ENCODE data around the gene GHR. TPM values are rescaled to one million over a fixed set of nuclear protein-coding genes. Genes with fewer than 3 reads are reported as not detected.

Gene GHR
- total RNA-seq, 6 donors from 2014 or later = 3.0 to 7.4 (median 4.2) TPM

GRCh38 chr5:42555797-42556196 lies 132.6 kb downstream of the GHR start:
- DNase-seq = no peak
- Histone ChIP-seq H3K36me3 (no peaks in the 10 kb centered on the region), H3K4me3 (no peak overlapping the region), H3K9me3 (no peaks in the 10 kb centered on the region), H3K27me3 (no peaks in the 10 kb centered on the region), H3K27ac (no peak overlapping the region), H3K4me1 (no peaks in the 10 kb centered on the region)
- no peak for ATAC-seq (ENCODE audit: low FRiP score in 2 of 2)
- WGBS, 2 donors = 77 to 85% methylated on average over 6 of the region's 6 CpGs
- no peak for TF ChIP-seq POLR2AphosphoS5 (IDR thresholded peaks at IDR 0.05)
- no peak for TF ChIP-seq CTCF (IDR thresholded peaks at IDR 0.05)
- no peak for TF ChIP-seq EP300 (IDR thresholded peaks at IDR 0.05)
- no peak for TF ChIP-seq POLR2A (IDR thresholded peaks at IDR 0.05)

GRCh38 chr5:42557689-42558088 lies 134.4 kb downstream of the GHR start:
- no peaks in the 10 kb centered on the region for H3K4me1 ChIP-seq
- H3K36me3 ChIP-seq = no peaks in the 10 kb centered on the region
- no peaks in the 10 kb centered on the region for H3K27me3 ChIP-seq
- ATAC-seq (ENCODE audit: low FRiP score in 2 of 2) (no peak), DNase-seq (no peak)
- H3K9me3 ChIP-seq = no peaks in the 10 kb centered on the region
- 50 to 55% methylated on average over 1 of the region's 1 CpG for WGBS, 2 donors
- no peak overlapping the region for H3K4me3 ChIP-seq
- H3K27ac ChIP-seq = no peak overlapping the region
- TF ChIP-seq POLR2AphosphoS5 (IDR thresholded peaks at IDR 0.05) (no peak), CTCF (IDR thresholded peaks at IDR 0.05) (no peak), POLR2A (IDR thresholded peaks at IDR 0.05) (no peak), EP300 (IDR thresholded peaks at IDR 0.05) (no peak)

GRCh38 chr5:42561656-42562055 lies 138.4 kb downstream of the GHR start:
- WGBS, 2 donors = 65 to 82% methylated on average over 1 of the region's 1 CpG
- DNase-seq (no peak), ATAC-seq (ENCODE audit: low FRiP score in 2 of 2) (no peak)
- H3K9me3 ChIP-seq = no peaks in the 10 kb centered on the region
- no peak overlapping the region for H3K27ac ChIP-seq
- no peaks in the 10 kb centered on the region for H3K27me3 ChIP-seq
- TF ChIP-seq POLR2A (IDR thresholded peaks at IDR 0.05) (no peak), EP300 (IDR thresholded peaks at IDR 0.05) (no peak), CTCF (IDR thresholded peaks at IDR 0.05) (no peak), POLR2AphosphoS5 (IDR thresholded peaks at IDR 0.05) (no peak)
- no peaks in the 10 kb centered on the region for H3K4me1 ChIP-seq
- no peaks in the 10 kb centered on the region for H3K36me3 ChIP-seq
- no peak overlapping the region for H3K4me3 ChIP-seq

- Histone ChIP-seq H3K4me1 (no peaks in the 10 kb centered on the region), H3K27me3 (no peaks in the 10 kb centered on the region), H3K36me3 (no peaks in the 10 kb centered on the region), H3K27ac (no peak overlapping the region), H3K9me3 (no peaks in the 10 kb centered on the region), H3K4me3 (no peak overlapping the region)
- DNase-seq = no peak
- no peak for ATAC-seq (ENCODE audit: low FRiP score in 2 of 2)
- TF ChIP-seq CTCF (IDR thresholded peaks at IDR 0.05) (no peak), POLR2A (IDR thresholded peaks at IDR 0.05) (no peak), EP300 (IDR thresholded peaks at IDR 0.05) (no peak), POLR2AphosphoS5 (IDR thresholded peaks at IDR 0.05) (no peak)
- 83 to 92% methylated on average over 6 of the region's 6 CpGs for WGBS, 2 donors
These were observed 141.6 kb downstream of the GHR start for GRCh38 chr5:42564689-42565356.
